ENCODE results near the gene SCN5A. TPM values are rescaled to one million over a fixed set of nuclear protein-coding genes. Genes with fewer than 3 reads are reported as not detected.

The SCN5A gene
- total and polyA plus RNA-seq, 4 donors, result 0.01 to 0.14 TPM; not detected in 2

DNA sequence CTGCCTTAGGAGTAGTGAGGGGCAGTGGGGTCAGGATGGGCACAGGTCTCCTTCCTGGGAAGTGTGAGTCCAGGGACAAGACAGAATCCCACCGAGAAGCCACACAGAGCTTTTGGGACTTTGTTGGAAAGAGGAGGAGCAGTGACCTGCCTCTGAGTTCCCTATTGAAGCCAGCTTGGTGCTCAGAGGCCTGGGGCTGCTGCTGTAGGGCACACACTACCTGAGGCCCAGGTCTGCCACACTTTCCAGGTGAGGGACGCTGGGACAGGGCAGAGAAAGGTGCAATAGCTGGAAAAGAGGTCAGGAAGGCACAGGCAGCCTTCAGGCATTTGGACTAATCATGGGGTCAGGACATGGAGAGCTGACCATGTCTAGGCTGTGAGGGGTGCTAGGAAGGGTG, 67.7 kb downstream of the SCN5A start:
- Histone ChIP-seq H3K9me3 (ENCODE audit: control insufficient read depth in 4 of 4, low read length in 3 of 4) (no peaks in the 10 kb centered on the region), H3K4me3 (ENCODE audit: low read depth in 1 of 3, low read length in 3 of 3) (no peak overlapping the region), H3K27me3 (ENCODE audit: control insufficient read depth in 4 of 4, insufficient read depth in 4 of 4, low read length in 3 of 4) (no peaks in the 10 kb centered on the region), H3K9ac (ENCODE audit: low read depth in 1 of 2, low read length in 2 of 2) (no peak overlapping the region), H3K4me1 (ENCODE audit: control insufficient read depth in 4 of 4, insufficient read depth in 4 of 4, low read length in 3 of 4) (no peaks in the 10 kb centered on the region), H3K27ac (ENCODE audit: low read depth in 1 of 2, low read length in 2 of 2) (no peak overlapping the region), H3K36me3 (ENCODE audit: control insufficient read depth in 4 of 4, insufficient read depth in 3 of 4, low read depth in 1 of 4, low read length in 3 of 4) (no peaks in the 10 kb centered on the region)
- peak; percentile 28 for DNase-seq (ENCODE audit: low spot score)
- WGBS, result 74% methylated on average over 2 of the region's 2 CpGs
- TF ChIP-seq, protein P1, sequence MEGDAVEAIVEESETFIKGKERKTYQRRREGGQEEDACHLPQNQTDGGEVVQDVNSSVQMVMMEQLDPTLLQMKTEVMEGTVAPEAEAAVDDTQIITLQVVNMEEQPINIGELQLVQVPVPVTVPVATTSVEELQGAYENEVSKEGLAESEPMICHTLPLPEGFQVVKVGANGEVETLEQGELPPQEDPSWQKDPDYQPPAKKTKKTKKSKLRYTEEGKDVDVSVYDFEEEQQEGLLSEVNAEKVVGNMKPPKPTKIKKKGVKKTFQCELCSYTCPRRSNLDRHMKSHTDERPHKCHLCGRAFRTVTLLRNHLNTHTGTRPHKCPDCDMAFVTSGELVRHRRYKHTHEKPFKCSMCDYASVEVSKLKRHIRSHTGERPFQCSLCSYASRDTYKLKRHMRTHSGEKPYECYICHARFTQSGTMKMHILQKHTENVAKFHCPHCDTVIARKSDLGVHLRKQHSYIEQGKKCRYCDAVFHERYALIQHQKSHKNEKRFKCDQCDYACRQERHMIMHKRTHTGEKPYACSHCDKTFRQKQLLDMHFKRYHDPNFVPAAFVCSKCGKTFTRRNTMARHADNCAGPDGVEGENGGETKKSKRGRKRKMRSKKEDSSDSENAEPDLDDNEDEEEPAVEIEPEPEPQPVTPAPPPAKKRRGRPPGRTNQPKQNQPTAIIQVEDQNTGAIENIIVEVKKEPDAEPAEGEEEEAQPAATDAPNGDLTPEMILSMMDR (IDR thresholded peaks at IDR 0.05; ENCODE audit: low read depth, low read length, missing input control), result no peak
- TF ChIP-seq, protein P2, sequence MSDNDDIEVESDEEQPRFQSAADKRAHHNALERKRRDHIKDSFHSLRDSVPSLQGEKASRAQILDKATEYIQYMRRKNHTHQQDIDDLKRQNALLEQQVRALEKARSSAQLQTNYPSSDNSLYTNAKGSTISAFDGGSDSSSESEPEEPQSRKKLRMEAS (IDR thresholded peaks at IDR 0.05), result no peak
- TF ChIP-seq FOXA2 (IDR thresholded peaks at IDR 0.05) (no peak), GABPA (IDR thresholded peaks at IDR 0.05 in 1 of 2, conservative IDR thresholded peaks at IDR 0.05 in 1 of 2) (no peak), TAF1 (conservative IDR thresholded peaks at IDR 0.05) (no peak), HNF4A (conservative IDR thresholded peaks at IDR 0.05) (no peak), RAD21 (IDR thresholded peaks at IDR 0.05) (no peak), RXRA (IDR thresholded peaks at IDR 0.05) (no peak), NR2F2 (IDR thresholded peaks at IDR 0.05) (no peak), EGR1 (IDR thresholded peaks at IDR 0.05; ENCODE audit: low read depth in 2 of 2) (no peak), SP1 (IDR thresholded peaks at IDR 0.05) (no peak), HNF4G (IDR thresholded peaks at IDR 0.05) (no peak), JUND (IDR thresholded peaks at IDR 0.05) (no peak), FOXA1 (IDR thresholded peaks at IDR 0.05) (no peak), YY1 (IDR thresholded peaks at IDR 0.05) (no peak)
- TF ChIP-seq, protein P3, sequence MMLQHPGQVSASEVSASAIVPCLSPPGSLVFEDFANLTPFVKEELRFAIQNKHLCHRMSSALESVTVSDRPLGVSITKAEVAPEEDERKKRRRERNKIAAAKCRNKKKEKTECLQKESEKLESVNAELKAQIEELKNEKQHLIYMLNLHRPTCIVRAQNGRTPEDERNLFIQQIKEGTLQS (IDR thresholded peaks at IDR 0.05), result no peak
- TF ChIP-seq, protein P4, sequence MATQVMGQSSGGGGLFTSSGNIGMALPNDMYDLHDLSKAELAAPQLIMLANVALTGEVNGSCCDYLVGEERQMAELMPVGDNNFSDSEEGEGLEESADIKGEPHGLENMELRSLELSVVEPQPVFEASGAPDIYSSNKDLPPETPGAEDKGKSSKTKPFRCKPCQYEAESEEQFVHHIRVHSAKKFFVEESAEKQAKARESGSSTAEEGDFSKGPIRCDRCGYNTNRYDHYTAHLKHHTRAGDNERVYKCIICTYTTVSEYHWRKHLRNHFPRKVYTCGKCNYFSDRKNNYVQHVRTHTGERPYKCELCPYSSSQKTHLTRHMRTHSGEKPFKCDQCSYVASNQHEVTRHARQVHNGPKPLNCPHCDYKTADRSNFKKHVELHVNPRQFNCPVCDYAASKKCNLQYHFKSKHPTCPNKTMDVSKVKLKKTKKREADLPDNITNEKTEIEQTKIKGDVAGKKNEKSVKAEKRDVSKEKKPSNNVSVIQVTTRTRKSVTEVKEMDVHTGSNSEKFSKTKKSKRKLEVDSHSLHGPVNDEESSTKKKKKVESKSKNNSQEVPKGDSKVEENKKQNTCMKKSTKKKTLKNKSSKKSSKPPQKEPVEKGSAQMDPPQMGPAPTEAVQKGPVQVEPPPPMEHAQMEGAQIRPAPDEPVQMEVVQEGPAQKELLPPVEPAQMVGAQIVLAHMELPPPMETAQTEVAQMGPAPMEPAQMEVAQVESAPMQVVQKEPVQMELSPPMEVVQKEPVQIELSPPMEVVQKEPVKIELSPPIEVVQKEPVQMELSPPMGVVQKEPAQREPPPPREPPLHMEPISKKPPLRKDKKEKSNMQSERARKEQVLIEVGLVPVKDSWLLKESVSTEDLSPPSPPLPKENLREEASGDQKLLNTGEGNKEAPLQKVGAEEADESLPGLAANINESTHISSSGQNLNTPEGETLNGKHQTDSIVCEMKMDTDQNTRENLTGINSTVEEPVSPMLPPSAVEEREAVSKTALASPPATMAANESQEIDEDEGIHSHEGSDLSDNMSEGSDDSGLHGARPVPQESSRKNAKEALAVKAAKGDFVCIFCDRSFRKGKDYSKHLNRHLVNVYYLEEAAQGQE (IDR thresholded peaks at IDR 0.05), result no peak
- TF ChIP-seq, protein P5, sequence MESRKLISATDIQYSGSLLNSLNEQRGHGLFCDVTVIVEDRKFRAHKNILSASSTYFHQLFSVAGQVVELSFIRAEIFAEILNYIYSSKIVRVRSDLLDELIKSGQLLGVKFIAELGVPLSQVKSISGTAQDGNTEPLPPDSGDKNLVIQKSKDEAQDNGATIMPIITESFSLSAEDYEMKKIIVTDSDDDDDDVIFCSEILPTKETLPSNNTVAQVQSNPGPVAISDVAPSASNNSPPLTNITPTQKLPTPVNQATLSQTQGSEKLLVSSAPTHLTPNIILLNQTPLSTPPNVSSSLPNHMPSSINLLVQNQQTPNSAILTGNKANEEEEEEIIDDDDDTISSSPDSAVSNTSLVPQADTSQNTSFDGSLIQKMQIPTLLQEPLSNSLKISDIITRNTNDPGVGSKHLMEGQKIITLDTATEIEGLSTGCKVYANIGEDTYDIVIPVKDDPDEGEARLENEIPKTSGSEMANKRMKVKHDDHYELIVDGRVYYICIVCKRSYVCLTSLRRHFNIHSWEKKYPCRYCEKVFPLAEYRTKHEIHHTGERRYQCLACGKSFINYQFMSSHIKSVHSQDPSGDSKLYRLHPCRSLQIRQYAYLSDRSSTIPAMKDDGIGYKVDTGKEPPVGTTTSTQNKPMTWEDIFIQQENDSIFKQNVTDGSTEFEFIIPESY (IDR thresholded peaks at IDR 0.05), result no peak

Data from liver (tissue), 9 donors.